ENCODE measurements around the gene C2CD4D. TPM values are rescaled to one million over a fixed set of nuclear protein-coding genes. Genes with fewer than 3 reads are reported as not detected.

Gene C2CD4D
- total and polyA plus RNA-seq, 10 donors = 0.03 to 0.51 (median 0.07) TPM; not detected in 7

DNA sequence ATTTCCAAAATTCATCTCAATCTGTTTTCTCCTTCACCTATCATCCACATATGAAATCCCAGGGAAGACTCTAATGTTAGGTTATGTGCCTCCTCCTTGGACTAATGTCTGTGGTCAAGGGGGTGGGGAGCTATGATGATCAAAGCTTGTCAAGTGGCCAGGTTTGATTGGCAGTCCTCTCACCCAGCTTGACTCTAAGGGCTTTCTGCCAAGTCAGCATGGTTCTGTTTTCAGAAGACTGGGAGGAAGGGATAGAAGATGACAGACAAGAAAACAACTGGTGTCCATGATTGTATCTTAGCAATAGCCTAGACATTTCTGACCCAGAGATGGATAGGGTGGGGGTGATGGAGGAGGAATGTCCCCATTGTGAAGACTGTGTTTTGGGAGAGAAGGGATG, 23.0 kb upstream of the C2CD4D start:
- Histone ChIP-seq H3K4me1 (no peaks in the 10 kb centered on the region), H3K36me3 (no peaks in the 10 kb centered on the region), H3K4me3 (no peak overlapping the region), H3K27ac (no peak overlapping the region), H3K9me3 (no peaks in the 10 kb centered on the region), H3K27me3 (replicated peaks in 1 of 7) (no peaks in the 10 kb centered on the region)
- intact Hi-C loops (cut with DNase I; ENCODE audit: low total_unique reads) = no loop called here
- no peak for TF ChIP-seq CTCF (IDR thresholded peaks at IDR 0.05 in 8 of 11, conservative IDR thresholded peaks at IDR 0.05 in 3 of 11)
- TF ChIP-seq POLR2AphosphoS5 (IDR thresholded peaks at IDR 0.05) = no peak
- TF ChIP-seq POLR2A (IDR thresholded peaks at IDR 0.05) = no peak
- DNase-seq = no peak

GRCh38 chr1:151860504-151861187, 21.0 kb upstream of the C2CD4D start:
- 74 to 95% (median 83%) methylated on average over 6 to 7 of the region's 7 CpGs for WGBS, 5 donors
- H3K36me3 ChIP-seq = no peaks in the 10 kb centered on the region
- DNase-seq = no peak
- no peaks in the 10 kb centered on the region for H3K9me3 ChIP-seq
- no peaks in the 10 kb centered on the region for H3K27me3 ChIP-seq (replicated peaks in 1 of 7)
- H3K4me3 ChIP-seq = no peak overlapping the region
- intact Hi-C loops (cut with DNase I; ENCODE audit: low total_unique reads) = no loop called here
- no peaks in the 10 kb centered on the region for H3K4me1 ChIP-seq
- TF ChIP-seq CTCF (IDR thresholded peaks at IDR 0.05 in 8 of 11, conservative IDR thresholded peaks at IDR 0.05 in 3 of 11) (no peak), POLR2A (IDR thresholded peaks at IDR 0.05) (no peak), POLR2AphosphoS5 (IDR thresholded peaks at IDR 0.05) (no peak)
- no peak overlapping the region for H3K27ac ChIP-seq

DNA sequence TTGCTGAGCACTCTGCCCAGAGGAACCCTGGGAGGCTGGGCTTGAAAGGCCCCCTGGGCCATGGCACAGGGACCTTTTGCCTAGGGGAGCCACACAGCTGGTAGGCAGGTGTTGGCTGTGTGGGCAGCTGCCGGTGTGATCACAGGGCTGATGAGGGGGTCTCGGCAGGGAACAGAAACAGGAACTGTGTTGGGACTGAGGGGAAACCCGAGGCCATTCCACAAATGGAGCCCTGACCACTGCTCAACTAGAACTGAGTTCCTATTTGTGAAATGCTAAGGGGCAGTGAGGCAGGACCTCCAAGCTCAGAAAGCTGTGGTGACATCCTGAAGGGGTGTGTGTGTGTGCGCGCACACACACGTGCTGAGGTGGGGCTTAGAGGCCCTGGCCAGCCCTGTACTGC, 20.3 kb upstream of the C2CD4D start:
- no peak for DNase-seq
- no peak for TF ChIP-seq POLR2A (IDR thresholded peaks at IDR 0.05)
- no peak for TF ChIP-seq CTCF (IDR thresholded peaks at IDR 0.05 in 8 of 11, conservative IDR thresholded peaks at IDR 0.05 in 3 of 11)
- no peak for TF ChIP-seq POLR2AphosphoS5 (IDR thresholded peaks at IDR 0.05)
- Histone ChIP-seq H3K36me3 (no peaks in the 10 kb centered on the region), H3K4me1 (no peaks in the 10 kb centered on the region), H3K9me3 (no peaks in the 10 kb centered on the region), H3K27me3 (replicated peaks in 1 of 7) (no peaks in the 10 kb centered on the region), H3K27ac (no peak overlapping the region), H3K4me3 (no peak overlapping the region)
- WGBS, 5 donors = 56 to 60% (median 58%) methylated on average over 4 to 6 of the region's 6 CpGs
- intact Hi-C loops (cut with DNase I; ENCODE audit: low total_unique reads) = no loop called here

GRCh38 chr1:151858886-151859665, 19.5 kb upstream of the C2CD4D start:
- no peaks in the 10 kb centered on the region for H3K4me1 ChIP-seq
- WGBS, 5 donors = 83 to 98% (median 92%) methylated on average over 6 of the region's 6 CpGs
- no peaks in the 10 kb centered on the region for H3K36me3 ChIP-seq
- H3K27me3 ChIP-seq (replicated peaks in 1 of 7) = no peaks in the 10 kb centered on the region
- no peak for DNase-seq
- H3K27ac ChIP-seq = no peak overlapping the region
- H3K9me3 ChIP-seq = no peaks in the 10 kb centered on the region
- H3K4me3 ChIP-seq = no peak overlapping the region
- intact Hi-C loops (cut with DNase I; ENCODE audit: low total_unique reads) = no loop called here
- TF ChIP-seq POLR2A (IDR thresholded peaks at IDR 0.05) (no peak), CTCF (IDR thresholded peaks at IDR 0.05 in 8 of 11, conservative IDR thresholded peaks at IDR 0.05 in 3 of 11) (no peak), POLR2AphosphoS5 (IDR thresholded peaks at IDR 0.05) (no peak)

All from spleen (tissue), 11 donors.